ENCODE measurements around the gene ZNF570.
A peak's percentile ranks its signal among the peaks of the same experiment; 100 is the strongest.

The ZNF570 gene

DNA sequence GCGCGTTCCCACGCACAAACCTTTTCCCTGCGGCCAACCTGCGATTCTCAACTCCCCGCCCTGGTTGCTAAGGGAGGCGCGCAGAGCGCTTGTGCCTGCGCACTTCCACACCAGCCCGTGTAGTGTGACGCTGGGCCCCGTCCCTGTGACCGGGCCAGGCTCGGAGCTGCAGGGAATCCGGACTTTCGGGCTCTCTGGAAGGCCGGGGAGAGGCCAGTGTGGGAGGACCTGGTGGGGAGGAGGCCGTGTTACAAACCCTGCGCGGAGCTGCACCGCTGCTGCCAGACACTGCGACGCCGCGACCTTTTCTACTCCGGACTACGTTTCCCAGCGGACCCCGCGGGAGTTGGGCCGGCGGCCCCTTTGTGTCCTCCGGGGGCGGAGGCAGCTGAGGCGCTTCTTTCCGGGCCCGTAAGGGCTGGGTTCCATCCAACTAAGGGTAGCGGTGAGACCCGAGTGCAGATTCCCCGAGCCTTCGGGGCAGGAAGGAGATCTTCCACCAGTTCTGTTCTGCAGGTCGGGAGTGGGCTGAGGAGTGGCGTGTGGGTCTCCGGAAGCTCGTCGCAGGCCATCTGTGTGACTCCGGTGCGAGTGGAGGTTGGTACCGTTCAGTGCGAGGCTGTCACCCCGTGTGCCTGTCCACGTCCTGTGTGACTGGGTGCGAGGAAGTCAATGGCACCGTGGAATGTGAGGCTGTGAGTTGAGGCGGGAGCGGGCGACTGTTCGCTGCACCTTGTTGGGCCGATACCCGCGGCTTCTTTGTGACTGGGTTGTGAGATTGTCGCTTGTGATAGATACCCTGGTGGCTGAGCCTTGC lies at the start of gene ZNF570:
Gene ZNF570, plus strand, starts transcription at position 396 of the 817 bp plus-strand sequence. CDS start 999 bp downstream, outside the sequence.
- peak; percentile 85 for DNase-seq

DNA sequence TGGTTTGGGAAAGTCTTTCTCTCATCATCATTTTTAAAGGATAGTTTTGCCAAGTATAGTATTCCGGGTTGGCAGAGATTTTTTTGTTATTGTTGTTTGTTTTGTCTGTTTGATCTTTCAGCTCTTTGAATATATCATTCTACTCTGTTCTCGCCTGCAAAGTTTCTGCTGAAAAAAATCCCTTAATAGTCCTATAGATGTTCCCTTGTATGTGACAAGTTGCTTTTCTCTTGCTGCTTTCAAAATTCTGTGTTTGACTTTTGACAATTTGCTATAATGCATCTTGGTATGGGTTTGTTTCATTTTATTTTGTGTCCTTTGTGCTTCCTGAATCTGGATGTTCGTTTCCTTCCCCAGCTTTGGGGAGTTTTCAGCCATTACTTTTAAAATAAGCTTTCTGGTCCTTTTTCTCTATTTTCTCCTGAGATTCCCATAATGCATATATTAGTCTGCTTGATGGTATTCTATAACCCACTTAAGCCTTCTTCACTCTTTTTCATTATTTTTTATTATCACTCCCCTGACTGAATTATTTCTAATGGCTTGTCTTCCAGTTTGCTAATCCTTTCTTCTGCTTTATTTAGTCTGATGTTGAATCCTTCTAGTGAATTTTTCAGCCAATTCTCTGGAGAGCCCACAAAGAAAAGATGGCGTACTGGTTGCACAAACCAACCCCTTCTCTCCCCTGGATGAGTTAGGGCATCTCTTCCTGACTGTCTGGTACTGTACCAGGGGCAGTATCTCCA lies 16.5 kb upstream of the ZNF570 start:
- DNase-seq: no peak

DNA sequence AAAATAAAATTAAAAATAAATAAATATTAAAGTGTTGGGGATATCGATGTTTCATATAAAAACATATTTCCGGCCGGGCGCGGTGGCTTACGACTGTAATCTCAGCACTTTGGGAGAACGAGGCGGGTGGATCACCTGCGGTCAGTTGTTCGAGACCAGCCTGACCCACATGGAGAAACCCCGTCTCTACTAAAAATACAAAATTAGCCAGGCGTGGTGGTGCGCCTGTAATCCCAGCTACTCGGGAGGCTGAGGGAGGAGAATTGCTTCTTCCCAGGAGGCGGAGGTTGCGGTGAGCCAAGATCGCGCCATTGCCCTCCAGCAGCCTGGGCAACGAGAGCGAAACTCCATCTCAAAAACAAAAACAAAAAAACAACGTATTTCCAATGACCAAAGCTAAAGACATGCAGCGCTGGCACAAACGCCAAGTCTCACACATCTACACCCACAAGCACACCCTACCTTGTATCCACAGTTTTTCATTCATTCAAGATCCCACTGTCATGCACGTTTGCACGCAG lies 2.8 kb upstream of the ZNF570 start:
- DNase-seq: no peak

DNA sequence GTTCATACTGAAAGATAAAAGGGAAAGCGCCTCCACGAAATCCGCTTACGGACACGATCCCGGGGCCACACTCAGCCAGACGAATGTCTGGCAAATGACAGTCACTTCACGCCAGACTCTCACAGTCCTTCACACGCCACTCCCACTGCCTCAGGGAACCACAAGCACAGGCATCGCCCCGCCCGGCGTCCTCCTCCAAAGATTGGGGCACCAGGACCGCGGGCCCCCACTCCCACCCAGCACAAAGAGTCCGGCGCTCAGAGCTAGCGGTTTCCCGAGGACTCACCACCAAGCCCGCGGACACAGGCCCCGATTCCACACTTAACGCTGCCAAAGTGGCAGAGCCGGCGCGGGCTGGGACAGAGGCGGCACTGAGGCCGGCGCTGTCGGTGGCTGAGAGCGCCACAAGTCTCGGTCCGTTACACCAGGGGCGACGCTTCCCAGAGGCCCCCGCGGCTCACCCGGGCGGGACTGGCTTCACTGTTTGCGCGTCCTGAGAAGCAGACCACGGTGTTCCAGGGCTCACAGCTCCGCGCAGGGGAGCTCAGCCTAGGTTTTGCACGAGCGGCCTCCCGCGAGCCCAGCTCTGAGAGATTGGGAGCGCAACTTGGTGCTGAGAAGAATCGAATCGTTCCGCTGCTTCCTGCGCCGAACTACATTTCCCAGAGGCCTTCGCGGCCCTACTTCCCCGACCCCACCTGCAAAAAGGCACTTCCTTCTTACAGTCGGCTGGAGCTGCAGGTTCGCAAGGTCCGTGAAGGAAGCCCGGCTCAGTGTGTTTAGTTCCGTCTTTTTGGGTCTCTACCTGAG lies 2.2 kb upstream of the ZNF570 start, which contains the start of gene ZNF569:
Gene ZNF569, minus strand, starts transcription at position 647 of the 810 bp plus-strand sequence. CDS start 22,523 bp downstream, outside the sequence.
- DNase-seq: peak; percentile 96

DNA sequence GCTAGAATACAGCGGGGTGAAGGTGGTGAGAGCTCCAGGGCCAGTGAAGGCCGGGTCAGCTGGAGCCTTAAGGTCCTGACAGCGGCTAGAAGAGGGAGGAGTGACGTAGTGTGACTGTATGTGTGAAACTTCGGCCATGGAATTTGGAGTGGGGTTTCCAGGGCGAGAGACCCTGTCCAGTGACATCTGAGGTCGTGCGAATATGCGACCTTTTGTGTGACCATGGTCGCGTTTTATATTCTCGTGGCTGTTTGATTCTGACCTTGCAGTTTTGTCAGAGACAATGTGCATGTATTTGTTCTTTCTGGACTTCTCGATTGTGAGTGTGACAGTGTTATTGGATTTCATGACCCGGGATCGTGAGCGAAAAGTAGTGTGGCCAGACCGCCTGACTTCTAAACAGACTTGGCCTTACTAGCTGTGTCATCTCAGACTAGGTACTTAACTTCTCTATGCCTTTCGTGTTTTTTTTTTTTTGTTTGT lies 1.5 kb upstream of the ZNF570 start:
- no peak for DNase-seq

DNA sequence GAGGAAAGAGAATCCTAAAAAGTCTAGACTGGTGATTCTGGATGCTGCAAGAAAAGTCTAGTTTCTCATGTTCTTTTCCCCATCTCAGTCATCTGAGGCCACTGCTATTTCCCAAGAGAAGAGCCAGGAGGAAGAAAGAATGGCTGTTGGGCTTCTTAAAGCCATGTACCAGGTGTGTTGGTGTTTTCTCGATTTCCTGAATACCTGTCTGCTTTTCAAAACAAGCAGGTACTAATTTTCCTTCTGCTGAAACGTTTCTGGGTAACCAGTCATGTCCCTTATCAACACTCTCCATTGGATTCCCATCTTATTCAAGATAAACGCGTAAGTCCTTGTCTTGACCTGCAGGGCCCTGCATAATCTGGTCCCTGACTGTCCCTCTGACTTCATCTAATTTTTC lies 1.1 kb downstream of the ZNF570 start:
- DNase-seq: no peak

DNA sequence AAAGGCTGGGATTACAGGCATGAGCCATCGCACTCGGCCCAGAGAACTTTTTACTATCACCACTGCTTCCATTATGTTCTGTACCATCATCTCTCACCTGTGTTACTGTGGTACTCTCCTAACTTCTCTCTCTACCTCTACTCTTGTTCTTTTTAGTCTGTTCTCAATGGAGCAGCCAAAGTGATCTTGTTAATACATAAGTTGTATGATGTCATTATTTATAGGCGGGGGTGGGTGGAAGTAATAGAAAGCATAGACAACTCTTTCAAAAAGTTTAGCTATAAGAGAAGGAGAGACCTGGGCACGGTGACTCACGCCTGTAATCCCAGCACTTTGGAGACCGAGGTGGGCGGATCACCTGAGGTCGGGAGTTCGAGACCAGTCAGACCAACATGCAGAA lies 3.0 kb downstream of the ZNF570 start:
- DNase-seq: no peak

DNA sequence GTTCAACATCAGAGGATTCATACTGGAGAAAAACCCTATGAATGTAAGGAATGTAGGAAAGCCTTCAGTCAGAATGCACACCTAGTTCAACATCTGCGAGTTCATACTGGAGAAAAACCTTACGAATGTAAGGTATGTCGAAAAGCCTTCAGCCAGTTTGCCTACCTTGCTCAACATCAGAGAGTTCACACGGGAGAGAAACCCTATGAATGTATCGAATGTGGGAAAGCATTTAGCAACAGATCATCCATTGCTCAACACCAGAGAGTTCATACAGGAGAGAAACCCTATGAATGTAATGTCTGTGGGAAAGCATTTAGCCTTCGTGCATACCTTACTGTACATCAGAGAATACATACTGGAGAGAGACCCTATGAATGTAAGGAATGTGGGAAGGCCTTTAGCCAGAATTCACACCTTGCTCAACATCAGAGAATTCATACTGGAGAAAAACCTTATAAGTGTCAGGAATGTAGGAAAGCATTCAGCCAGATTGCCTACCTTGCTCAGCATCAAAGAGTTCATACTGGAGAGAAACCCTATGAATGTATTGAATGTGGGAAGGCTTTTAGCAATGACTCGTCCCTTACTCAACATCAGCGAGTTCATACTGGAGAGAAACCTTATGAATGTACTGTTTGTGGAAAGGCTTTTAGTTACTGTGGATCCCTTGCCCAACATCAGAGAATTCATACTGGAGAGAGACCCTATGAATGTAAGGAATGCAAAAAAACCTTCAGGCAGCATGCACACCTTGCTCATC lies 15.4 kb downstream of the ZNF570 start:
- DNase-seq: no peak

DNA sequence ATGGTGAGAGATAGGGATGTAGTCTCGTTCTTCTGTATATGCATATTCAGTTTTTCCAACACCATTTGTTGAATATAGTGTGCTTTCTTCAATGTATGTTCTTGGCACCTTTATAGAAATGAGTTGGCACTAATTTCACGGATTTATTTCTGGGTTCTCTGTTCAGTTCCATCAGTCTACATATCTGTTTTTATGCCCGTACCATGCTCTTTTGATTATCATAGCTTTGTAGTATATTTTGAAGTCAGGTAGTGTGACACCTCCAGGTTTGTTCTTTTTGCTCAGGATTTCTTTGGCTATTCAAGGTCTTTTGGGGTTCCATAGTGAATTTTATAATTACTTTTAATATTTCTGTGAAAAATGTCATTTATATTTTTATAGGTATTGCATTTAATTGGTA lies 23.1 kb downstream of the ZNF570 start:
- DNase-seq: no peak

DNA sequence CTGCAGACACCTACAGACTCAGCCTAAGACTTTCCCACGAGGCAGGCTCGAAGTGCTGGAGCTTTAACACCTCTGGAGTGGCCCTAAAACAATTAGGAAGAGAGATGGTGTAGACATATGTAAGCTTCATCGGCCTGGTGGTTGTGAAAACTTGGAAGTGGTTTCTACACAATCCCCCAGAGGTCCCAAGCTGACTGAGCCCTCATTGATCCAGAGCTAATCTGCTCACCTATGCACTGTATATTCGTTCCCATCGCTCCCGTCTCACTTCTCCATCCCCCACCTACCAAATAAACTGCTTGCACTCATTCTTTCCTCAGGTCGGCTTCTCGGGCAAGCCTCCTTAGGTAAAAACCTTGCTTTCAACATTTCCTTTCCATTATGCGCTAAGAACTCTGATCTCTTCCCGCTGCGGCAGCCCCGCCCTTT lies 36.8 kb downstream of the ZNF570 start:
- DNase-seq: peak; percentile 20

DNA sequence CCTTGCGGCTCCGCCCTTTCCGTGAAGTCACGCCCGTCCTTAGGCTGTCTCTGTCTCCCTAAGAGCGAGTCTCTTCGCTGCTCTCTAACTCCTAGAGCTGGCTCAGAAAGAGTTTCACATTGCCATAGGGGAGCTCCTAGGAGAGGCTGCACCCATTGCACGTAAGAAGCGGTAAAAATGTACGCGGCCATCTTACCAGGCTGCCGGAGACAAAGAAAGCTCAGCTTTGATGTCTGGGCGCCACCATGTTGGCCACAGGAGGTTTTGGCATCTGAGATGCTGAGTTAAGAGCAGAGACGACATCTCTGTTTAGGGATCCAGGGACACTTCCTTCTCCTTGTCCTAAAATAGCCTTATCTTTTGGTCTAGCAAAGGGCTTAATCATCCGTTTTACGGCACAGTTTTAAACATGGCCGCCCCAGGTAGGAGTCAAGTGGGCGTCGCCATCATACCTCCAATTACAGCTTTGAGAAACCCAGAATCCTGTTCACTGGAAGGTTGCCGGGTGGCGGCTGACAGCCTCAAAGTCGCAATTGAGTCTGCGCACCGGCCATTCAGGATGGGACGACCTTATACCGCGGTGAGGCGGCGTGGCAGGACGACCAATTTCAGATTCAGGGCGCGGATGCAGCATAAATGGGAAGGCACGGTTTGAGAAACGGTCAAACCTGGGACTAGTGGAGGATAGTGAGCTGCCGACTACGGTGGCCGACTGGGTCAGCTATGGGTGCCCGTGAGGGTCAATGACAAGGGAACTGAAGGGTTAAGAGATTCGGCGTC lies 37.4 kb downstream of the ZNF570 start, which contains the start of gene ZNF793:
Gene ZNF793, plus strand, starts transcription at position 553 of the 780 bp plus-strand sequence. CDS start 16,501 bp downstream, outside the sequence.
- peak; percentile 86 for DNase-seq

DNA sequence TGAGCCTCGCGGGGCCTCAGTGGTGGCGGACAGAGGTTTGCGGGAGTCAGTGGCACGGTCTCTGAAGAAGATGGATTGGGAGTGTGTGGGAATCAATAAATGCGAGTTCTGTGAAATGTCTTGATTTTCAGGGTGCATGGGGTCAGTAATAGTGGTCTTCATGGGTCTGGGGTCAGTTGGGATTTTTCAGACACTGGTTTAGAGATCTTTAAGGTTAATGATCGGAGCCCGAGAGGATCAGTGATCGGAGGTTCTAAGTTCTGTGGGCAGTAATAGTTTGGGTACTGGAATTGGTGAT lies 38.0 kb downstream of the ZNF570 start:
- DNase-seq: no peak

DNA sequence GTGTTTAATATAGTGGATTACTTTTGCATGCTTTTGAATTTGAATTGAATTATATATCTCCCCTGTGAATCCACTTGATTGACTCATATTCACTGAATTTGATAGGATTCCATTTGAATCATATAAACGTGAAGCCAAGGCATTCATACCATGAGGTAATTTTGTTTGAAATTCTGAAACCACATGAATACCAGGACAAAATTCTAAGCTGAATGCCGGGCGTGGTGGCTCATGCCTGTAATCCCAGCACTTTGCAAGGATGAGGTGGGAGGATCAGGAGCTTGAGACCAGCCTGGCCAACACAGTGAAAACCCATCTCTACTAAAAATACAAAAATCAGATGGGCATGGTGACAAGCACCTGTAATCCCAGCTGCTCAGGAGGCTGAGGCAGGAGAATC lies 42.0 kb downstream of the ZNF570 start:
- DNase-seq: no peak

DNA sequence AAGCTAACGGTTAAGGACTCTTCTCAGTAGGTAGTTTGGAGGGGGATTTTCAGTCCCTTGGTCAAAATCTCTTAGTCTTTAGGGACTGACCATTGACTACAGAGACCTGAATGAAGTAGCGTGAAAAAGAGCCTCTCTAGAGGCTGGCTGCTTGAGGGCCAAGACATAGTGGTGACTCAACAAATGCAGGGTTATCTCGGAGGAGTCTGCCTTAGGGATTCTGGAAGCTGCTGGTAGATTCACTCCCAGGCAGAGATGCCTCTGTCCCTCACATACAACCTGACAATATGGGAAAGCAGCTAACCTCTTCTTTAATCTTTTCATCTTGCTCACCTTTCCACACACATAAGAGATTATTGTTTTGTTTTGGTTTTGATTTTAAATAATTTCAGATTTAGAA lies 42.7 kb downstream of the ZNF570 start:
- DNase-seq: no peak

DNA sequence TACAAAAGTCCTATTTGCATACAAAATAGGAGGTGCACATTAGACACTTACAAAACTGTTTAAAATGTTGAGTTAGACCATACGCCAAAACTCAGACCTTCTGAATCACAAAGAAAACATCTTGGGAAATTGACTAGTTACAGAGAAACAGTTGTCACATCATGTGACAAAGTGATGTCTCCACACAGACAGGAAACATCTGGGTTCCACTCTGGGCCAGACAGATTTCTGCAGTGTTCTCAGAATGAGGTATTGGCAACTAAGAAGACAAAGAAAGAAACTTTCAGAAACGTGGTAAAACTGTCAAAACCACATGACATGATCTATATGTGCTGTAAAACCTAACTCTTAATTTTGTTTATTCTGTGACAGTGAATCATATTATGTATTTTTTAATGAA lies 44.2 kb downstream of the ZNF570 start:
- no peak for DNase-seq

DNA sequence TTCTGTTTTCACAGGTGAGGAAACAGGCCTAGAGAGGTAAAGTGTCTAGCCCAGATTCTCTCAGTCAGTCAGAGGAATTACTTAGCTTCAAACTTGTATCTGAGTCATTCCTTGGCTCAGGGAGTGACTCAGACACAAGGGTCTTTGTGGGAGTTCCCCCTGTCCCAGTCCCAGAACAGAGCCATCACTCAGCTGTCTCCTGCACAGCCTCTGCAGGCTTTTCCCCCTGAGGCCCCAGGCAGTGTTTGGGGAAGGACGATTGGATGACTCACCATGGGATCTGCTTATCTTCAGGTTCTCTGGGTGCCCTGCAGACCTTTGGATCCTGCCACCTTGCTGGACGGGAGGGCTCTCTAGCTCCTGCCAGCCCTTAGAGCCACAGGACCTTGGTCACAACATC lies 50.7 kb downstream of the ZNF570 start:
- no peak for DNase-seq

DNA sequence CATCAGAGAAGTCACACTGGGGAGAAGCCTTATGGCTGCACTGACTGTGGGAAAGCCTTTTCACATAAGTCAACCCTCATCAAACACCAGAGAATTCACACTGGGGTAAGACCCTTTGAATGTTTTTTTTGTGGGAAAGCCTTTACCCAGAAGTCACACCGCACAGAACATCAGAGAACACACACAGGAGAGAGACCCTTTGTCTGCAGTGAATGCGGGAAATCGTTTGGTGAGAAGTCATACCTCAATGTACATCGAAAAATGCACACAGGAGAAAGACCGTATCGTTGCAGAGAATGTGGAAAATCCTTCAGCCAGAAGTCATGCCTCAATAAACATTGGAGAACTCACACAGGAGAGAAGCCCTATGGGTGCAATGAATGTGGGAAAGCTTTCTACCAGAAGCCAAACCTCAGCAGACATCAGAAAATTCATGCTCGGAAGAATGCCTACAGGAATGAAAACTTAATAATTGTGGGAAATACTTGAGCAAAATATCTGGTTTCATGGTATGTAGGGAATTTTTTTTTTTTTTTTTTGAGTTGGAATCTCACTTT lies 68.3 kb downstream of the ZNF570 start:
- no peak for DNase-seq
